ENCODE results near the gene PRM2.

Gene PRM2

DNA sequence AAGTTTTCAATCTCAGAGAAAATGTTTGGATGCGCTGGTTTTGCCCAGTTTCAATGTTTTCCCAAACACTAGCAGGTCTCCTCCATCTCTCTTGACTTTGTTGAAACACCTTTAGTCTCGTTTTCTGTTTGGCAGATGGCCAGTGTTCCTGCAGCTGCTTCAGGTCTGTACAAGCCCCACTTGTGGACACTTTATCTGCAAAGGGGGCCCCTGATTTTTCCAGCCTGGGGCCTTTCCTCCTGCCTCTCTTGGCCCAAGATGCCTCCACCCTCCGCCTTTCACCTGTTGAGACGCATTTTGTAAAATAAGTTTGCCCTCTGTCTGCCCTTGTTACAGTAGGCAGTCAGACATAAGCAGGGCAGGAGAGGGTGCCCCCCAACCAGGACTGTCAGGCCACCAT is 26.7 kb upstream of the PRM2 start:
- peaks cover 25% of the 10 kb centered on the region for H3F3A ChIP-seq (ENCODE audit: control insufficient read depth, insufficient read depth)
- peaks cover 90% of the 10 kb centered on the region for H3K4me1 ChIP-seq (ENCODE audit: control insufficient read depth, low read length)
- H3K27ac ChIP-seq (ENCODE audit: low read depth, low read length), result no peak overlapping the region; the same call in 1 of the 2 replicates
- no peaks in the 10 kb centered on the region for H3K9me2 ChIP-seq (replicated peaks; ENCODE audit: control insufficient read depth, low read length)
- no peaks in the 10 kb centered on the region for H4K20me1 ChIP-seq (ENCODE audit: control insufficient read depth, insufficient read depth, low read depth, low read length)
- no peaks in the 10 kb centered on the region for H3K79me2 ChIP-seq (ENCODE audit: control insufficient read depth, low read length)
- peaks cover 2% of the 10 kb centered on the region for H3K9me3 ChIP-seq (ENCODE audit: control insufficient read depth, insufficient read depth, low read length)
- no peaks in the 10 kb centered on the region for H3K36me3 ChIP-seq (ENCODE audit: control insufficient read depth, low read length)
- H3K4me3 ChIP-seq (ENCODE audit: low read length), result no peak overlapping the region
- peak overlapping the region; percentile 15 for H3K4me2 ChIP-seq (ENCODE audit: low read length)
- no peaks in the 10 kb centered on the region for H3K27me3 ChIP-seq (ENCODE audit: control insufficient read depth, low read length)
- TF ChIP-seq EZH2phosphoT487 (IDR thresholded peaks at IDR 0.05; ENCODE audit: borderline replicate concordance, low read length), result no peak
- TF ChIP-seq, protein P1, sequence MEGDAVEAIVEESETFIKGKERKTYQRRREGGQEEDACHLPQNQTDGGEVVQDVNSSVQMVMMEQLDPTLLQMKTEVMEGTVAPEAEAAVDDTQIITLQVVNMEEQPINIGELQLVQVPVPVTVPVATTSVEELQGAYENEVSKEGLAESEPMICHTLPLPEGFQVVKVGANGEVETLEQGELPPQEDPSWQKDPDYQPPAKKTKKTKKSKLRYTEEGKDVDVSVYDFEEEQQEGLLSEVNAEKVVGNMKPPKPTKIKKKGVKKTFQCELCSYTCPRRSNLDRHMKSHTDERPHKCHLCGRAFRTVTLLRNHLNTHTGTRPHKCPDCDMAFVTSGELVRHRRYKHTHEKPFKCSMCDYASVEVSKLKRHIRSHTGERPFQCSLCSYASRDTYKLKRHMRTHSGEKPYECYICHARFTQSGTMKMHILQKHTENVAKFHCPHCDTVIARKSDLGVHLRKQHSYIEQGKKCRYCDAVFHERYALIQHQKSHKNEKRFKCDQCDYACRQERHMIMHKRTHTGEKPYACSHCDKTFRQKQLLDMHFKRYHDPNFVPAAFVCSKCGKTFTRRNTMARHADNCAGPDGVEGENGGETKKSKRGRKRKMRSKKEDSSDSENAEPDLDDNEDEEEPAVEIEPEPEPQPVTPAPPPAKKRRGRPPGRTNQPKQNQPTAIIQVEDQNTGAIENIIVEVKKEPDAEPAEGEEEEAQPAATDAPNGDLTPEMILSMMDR (IDR thresholded peaks at IDR 0.05; ENCODE audit: low read depth, low read length, poor library complexity, severe bottlenecking), result no peak

DNA sequence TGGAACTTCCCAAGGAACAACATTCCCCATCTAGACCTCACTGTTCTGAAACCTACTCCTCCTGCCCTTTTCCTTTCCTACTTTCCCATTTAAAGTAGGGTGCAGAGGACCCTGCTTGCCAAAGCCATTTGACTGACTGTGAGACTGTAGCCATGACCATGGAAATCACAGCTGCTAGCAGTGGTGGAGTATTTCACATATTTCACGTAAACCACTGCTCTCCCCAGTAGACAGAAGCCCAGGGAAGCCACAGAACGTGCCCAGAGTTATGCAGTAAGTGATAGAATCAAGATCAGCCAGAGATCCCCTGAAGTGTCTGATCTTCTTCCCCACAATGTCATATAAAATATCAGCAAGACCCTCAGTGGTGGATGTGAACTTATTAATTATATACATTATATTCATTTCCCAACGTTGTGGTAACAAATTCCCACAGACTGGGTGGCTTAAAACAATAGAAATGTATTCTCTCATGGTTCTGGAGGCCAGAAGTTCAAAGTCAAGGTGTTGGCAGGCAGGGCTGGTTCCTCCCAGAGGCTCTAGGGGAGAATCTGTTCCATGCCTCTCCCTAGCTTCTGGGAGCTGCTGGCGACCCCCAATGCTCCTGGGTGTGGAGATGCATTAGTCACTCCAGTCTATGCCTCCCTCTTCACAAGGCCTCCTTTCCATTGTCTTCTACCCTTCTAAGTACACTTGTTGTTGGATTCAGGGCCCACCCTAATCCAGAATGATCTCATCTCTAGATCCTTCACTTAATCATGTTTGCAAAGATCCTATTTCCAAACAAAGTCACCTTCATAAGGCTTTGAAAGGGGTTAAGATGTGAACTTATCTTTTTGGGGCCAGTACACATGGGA is 25.6 kb upstream of the PRM2 start:
- H3K9me2 ChIP-seq (replicated peaks; ENCODE audit: control insufficient read depth, low read length), result no peaks in the 10 kb centered on the region
- 0 out of 2 replicates have a peak, but pooled peaks cover 2% of the 10 kb centered on the region for H3K36me3 ChIP-seq (ENCODE audit: control insufficient read depth, low read length)
- H4K20me1 ChIP-seq (ENCODE audit: control insufficient read depth, insufficient read depth, low read depth, low read length), result no peaks in the 10 kb centered on the region
- H3K4me2 ChIP-seq (ENCODE audit: low read length), result no peak overlapping the region
- H3K4me3 ChIP-seq (ENCODE audit: low read length), result no peak overlapping the region
- H3K9me3 ChIP-seq (ENCODE audit: control insufficient read depth, insufficient read depth, low read length), result no peaks in the 10 kb centered on the region
- peaks cover 90% of the 10 kb centered on the region for H3K4me1 ChIP-seq (ENCODE audit: control insufficient read depth, low read length)
- no peak for TF ChIP-seq EZH2phosphoT487 (IDR thresholded peaks at IDR 0.05; ENCODE audit: borderline replicate concordance, low read length)
- TF ChIP-seq, protein P1 (IDR thresholded peaks at IDR 0.05; ENCODE audit: low read depth, low read length, poor library complexity, severe bottlenecking), result no peak
- H3F3A ChIP-seq (ENCODE audit: control insufficient read depth, insufficient read depth), result peaks cover 32% of the 10 kb centered on the region
- H3K79me2 ChIP-seq (ENCODE audit: control insufficient read depth, low read length), result no peaks in the 10 kb centered on the region
- H3K27ac ChIP-seq (ENCODE audit: low read depth, low read length), result no peak overlapping the region
- H3K27me3 ChIP-seq (ENCODE audit: control insufficient read depth, low read length), result no peaks in the 10 kb centered on the region

DNA sequence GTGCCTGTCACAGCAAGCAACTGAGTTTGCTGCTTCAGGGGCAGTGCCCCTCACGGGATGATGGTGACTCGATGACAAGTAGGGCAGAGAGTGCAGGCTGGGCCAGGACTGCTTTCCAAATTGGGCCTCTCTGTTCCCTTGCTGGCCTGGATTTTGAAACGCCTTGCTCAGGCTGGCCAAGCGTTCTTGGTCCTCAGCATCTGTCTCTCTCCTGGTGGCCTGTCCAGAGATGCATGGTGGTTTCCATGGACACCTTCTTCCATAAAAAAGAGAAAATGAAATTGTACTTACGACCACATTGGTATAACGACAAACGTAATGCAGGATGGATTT is 24.2 kb upstream of the PRM2 start:
- TF ChIP-seq, protein P1 (IDR thresholded peaks at IDR 0.05; ENCODE audit: low read depth, low read length, poor library complexity, severe bottlenecking), result no peak
- TF ChIP-seq EZH2phosphoT487 (IDR thresholded peaks at IDR 0.05; ENCODE audit: borderline replicate concordance, low read length), result no peak
- Histone ChIP-seq H3K4me2 (ENCODE audit: low read length) (peak overlapping the region; percentile 89; the same call in 1 of the 2 replicates), H3K27ac (ENCODE audit: low read depth, low read length) (0 out of 2 replicates have a peak overlapping the region, but pooled peaks have one; percentile 95), H3K9me3 (ENCODE audit: control insufficient read depth, insufficient read depth, low read length) (no peaks in the 10 kb centered on the region), H3K36me3 (ENCODE audit: control insufficient read depth, low read length) (peaks cover 5% of the 10 kb centered on the region; the same call in 1 of the 2 replicates), H3F3A (ENCODE audit: control insufficient read depth, insufficient read depth) (peaks cover 42% of the 10 kb centered on the region), H3K4me3 (ENCODE audit: low read length) (no peak overlapping the region), H4K20me1 (ENCODE audit: control insufficient read depth, insufficient read depth, low read depth, low read length) (no peaks in the 10 kb centered on the region), H3K9me2 (replicated peaks; ENCODE audit: control insufficient read depth, low read length) (no peaks in the 10 kb centered on the region), H3K79me2 (ENCODE audit: control insufficient read depth, low read length) (no peaks in the 10 kb centered on the region), H3K4me1 (ENCODE audit: control insufficient read depth, low read length) (peaks cover 90% of the 10 kb centered on the region), H3K27me3 (ENCODE audit: control insufficient read depth, low read length) (no peaks in the 10 kb centered on the region)
